ENCODE results near the gene TRIM6. TPM values are rescaled to one million over a fixed set of nuclear protein-coding genes. Genes with fewer than 3 reads are reported as not detected.

TRIM6 gene
- total RNA-seq, 1 donor from 2014 or later = 2.1 TPM

- Mint-ChIP-seq H3K27me3 (ENCODE audit: low read depth) (peaks cover 29% of the 10 kb centered on the region), H3K27ac (ENCODE audit: unreplicated experiment) (no peak overlapping the region), H3K9me3 (ENCODE audit: low read depth) (no peaks in the 10 kb centered on the region), H3K36me3 (ENCODE audit: low read depth) (no peaks in the 10 kb centered on the region), H3K4me1 (ENCODE audit: low read depth) (no peaks in the 10 kb centered on the region), H3K4me3 (ENCODE audit: unreplicated experiment) (no peak overlapping the region)
- TF ChIP-seq, protein P1, sequence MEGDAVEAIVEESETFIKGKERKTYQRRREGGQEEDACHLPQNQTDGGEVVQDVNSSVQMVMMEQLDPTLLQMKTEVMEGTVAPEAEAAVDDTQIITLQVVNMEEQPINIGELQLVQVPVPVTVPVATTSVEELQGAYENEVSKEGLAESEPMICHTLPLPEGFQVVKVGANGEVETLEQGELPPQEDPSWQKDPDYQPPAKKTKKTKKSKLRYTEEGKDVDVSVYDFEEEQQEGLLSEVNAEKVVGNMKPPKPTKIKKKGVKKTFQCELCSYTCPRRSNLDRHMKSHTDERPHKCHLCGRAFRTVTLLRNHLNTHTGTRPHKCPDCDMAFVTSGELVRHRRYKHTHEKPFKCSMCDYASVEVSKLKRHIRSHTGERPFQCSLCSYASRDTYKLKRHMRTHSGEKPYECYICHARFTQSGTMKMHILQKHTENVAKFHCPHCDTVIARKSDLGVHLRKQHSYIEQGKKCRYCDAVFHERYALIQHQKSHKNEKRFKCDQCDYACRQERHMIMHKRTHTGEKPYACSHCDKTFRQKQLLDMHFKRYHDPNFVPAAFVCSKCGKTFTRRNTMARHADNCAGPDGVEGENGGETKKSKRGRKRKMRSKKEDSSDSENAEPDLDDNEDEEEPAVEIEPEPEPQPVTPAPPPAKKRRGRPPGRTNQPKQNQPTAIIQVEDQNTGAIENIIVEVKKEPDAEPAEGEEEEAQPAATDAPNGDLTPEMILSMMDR (IDR thresholded peaks at IDR 0.05) = no peak
- no peak for DNase-seq (ENCODE audit: low spot score)
Observed at GRCh38 chr11:5556596-5557188, 39.7 kb upstream of the TRIM6 start.

GRCh38 chr11:5557751-5558150 lies 38.7 kb upstream of the TRIM6 start:
- no peak overlapping the region for H3K27ac Mint-ChIP-seq (ENCODE audit: unreplicated experiment)
- TF ChIP-seq, protein P1 (IDR thresholded peaks at IDR 0.05) = no peak
- no peak for DNase-seq (ENCODE audit: low spot score)
- no peaks in the 10 kb centered on the region for H3K4me1 Mint-ChIP-seq (ENCODE audit: low read depth)
- H3K36me3 Mint-ChIP-seq (ENCODE audit: low read depth) = no peaks in the 10 kb centered on the region
- H3K4me3 Mint-ChIP-seq (ENCODE audit: unreplicated experiment) = no peak overlapping the region
- peaks cover 29% of the 10 kb centered on the region for H3K27me3 Mint-ChIP-seq (ENCODE audit: low read depth)
- H3K9me3 Mint-ChIP-seq (ENCODE audit: low read depth) = no peaks in the 10 kb centered on the region

DNA sequence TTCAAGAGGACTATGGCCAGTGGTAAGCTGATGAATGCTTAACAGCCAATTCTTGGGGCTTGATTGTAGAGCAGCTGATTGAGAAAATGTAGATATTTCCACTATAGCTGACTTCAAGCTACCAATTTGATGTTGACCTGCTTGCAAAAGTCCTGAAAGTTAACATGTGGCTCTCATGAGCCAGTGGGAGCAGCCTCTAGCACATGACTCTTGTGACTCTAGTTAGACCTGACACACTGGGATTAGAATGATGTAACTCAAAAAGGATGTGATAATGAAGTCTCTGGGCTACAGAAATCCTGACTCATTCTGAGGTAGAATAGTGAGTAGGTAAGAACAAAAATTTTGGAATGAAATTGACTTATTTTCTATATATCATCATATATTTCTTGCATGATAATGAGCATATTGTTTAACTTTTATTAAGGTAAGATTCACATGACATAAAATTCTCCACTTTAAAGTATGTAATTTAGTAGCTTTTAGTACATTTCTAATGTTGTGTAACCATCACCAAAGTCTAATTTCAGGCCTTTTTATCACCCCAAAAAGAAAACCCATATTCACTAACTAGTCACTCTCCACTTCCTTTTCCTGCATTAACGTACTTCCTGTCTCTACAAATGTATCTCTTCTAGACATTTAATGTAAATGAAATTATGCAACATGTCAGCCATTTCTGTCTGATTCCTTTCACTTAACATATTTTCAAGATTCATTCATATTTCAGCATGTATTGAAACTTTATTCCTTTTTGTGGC lies 32.0 kb upstream of the TRIM6 start:
- Mint-ChIP-seq H3K4me1 (ENCODE audit: low read depth) (peaks cover 5% of the 10 kb centered on the region), H3K9me3 (ENCODE audit: low read depth) (peaks cover 3% of the 10 kb centered on the region), H3K4me3 (ENCODE audit: unreplicated experiment) (no peak overlapping the region), H3K36me3 (ENCODE audit: low read depth) (no peaks in the 10 kb centered on the region), H3K27ac (ENCODE audit: unreplicated experiment) (no peak overlapping the region), H3K27me3 (ENCODE audit: low read depth) (peaks cover 17% of the 10 kb centered on the region)
- TF ChIP-seq, protein P1 (IDR thresholded peaks at IDR 0.05) = no peak
- DNase-seq (ENCODE audit: low spot score) = no peak

- Mint-ChIP-seq H3K27me3 (ENCODE audit: low read depth) (peaks cover 5% of the 10 kb centered on the region), H3K9me3 (ENCODE audit: low read depth) (no peaks in the 10 kb centered on the region), H3K4me1 (ENCODE audit: low read depth) (no peaks in the 10 kb centered on the region), H3K36me3 (ENCODE audit: low read depth) (no peaks in the 10 kb centered on the region), H3K27ac (ENCODE audit: unreplicated experiment) (no peak overlapping the region), H3K4me3 (ENCODE audit: unreplicated experiment) (no peak overlapping the region)
- no peak for DNase-seq (ENCODE audit: low spot score)
- TF ChIP-seq, protein P1 (IDR thresholded peaks at IDR 0.05) = no peak
Observed at GRCh38 chr11:5574654-5575053, 21.8 kb upstream of the TRIM6 start.

DNA sequence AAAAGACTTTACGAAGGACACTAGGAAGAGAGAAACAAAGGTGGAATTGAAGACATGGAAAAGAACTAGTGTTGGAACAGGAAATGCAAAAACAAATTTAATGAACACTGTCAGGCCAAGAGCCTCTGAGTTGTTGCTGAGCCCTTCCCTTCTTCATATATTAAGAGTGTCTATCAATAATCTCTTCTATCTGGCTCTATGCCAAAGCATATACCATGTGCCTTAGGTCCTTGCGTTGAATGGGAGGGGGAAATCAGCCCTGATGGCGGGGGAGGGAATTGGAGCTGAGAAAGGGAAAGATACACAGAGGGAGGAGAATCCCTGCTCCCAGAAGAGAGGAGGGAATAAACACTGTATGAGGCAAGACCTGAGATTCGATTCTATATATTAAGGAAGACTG lies 21.3 kb upstream of the TRIM6 start:
- no peaks in the 10 kb centered on the region for H3K4me1 Mint-ChIP-seq (ENCODE audit: low read depth)
- DNase-seq (ENCODE audit: low spot score) = no peak
- TF ChIP-seq, protein P1 (IDR thresholded peaks at IDR 0.05) = no peak
- H3K36me3 Mint-ChIP-seq (ENCODE audit: low read depth) = no peaks in the 10 kb centered on the region
- H3K9me3 Mint-ChIP-seq (ENCODE audit: low read depth) = no peaks in the 10 kb centered on the region
- no peak overlapping the region for H3K27ac Mint-ChIP-seq (ENCODE audit: unreplicated experiment)
- H3K4me3 Mint-ChIP-seq (ENCODE audit: unreplicated experiment) = no peak overlapping the region
- peaks cover 5% of the 10 kb centered on the region for H3K27me3 Mint-ChIP-seq (ENCODE audit: low read depth)
